ENCODE results near the gene PLAC1. TPM values are rescaled to one million over a fixed set of nuclear protein-coding genes. Genes with fewer than 3 reads are reported as not detected.

PLAC1 gene
- total and polyA plus RNA-seq, 2 experiments from 2014 or later = 0.50 to 0.83 TPM

- H3K4me1 Mint-ChIP-seq = peaks cover 27% of the 10 kb centered on the region
- H3K27me3 ChIP-seq (ENCODE audit: insufficient read depth) = no peaks in the 10 kb centered on the region
- no peaks in the 10 kb centered on the region for H3K79me2 ChIP-seq (replicated peaks; ENCODE audit: insufficient read depth)
- peaks cover 17% of the 10 kb centered on the region for H3K4me1 ChIP-seq (ENCODE audit: insufficient read depth)
- no peak for TF ChIP-seq POLR2AphosphoS5 (IDR thresholded peaks at IDR 0.05; ENCODE audit: low read depth)
- no peak for TF ChIP-seq ZNF114 (CRISPR knock-in tag; IDR thresholded peaks at IDR 0.05)
- TF ChIP-seq ETS1 (IDR thresholded peaks at IDR 0.05) = no peak
- no peak for TF ChIP-seq EZH2phosphoT487 (IDR thresholded peaks at IDR 0.05; ENCODE audit: unreplicated experiment)
- TF ChIP-seq CTCF (conservative IDR thresholded peaks at IDR 0.05; ENCODE audit: low read depth in 2 of 2) = no peak
- no peak for TF ChIP-seq STAT1 (IDR thresholded peaks at IDR 0.05; ENCODE audit: unreplicated experiment)
- no peak for TF ChIP-seq EZH2 (IDR thresholded peaks at IDR 0.05; ENCODE audit: low read depth, unreplicated experiment)
- TF ChIP-seq CREB1 (CRISPR knock-in tag; IDR thresholded peaks at IDR 0.05; ENCODE audit: low read depth) = no peak
- no peak for TF ChIP-seq ZNF462 (CRISPR knock-in tag; IDR thresholded peaks at IDR 0.05)
- no peak for TF ChIP-seq NANOG (IDR thresholded peaks at IDR 0.05; ENCODE audit: borderline replicate concordance)
- no peak for TF ChIP-seq JUNB (IDR thresholded peaks at IDR 0.05; ENCODE audit: unreplicated experiment)
- H4K20me1 ChIP-seq (replicated peaks; ENCODE audit: insufficient read depth) = no peaks in the 10 kb centered on the region
- no peaks in the 10 kb centered on the region for H3K36me3 ChIP-seq (ENCODE audit: insufficient read depth)
- H3K9me3 Mint-ChIP-seq = no peaks in the 10 kb centered on the region
- H2AFZ ChIP-seq = no peak overlapping the region
- ATAC-seq (no peak), DNase-seq (ENCODE audit: low spot score) (no peak)
- no peak overlapping the region for H3K27ac ChIP-seq (ENCODE audit: low read depth)
- H3K4me3 Mint-ChIP-seq = no peak overlapping the region
- no peak overlapping the region for H3K4me2 ChIP-seq
- no peaks in the 10 kb centered on the region for H3F3A ChIP-seq (replicated peaks; ENCODE audit: low read depth)
- H3K9me2 ChIP-seq (ENCODE audit: insufficient read depth) = no peaks in the 10 kb centered on the region
- H3K27me3 Mint-ChIP-seq (ENCODE audit: insufficient read depth, low read depth, poor library complexity) = peaks cover 3% of the 10 kb centered on the region
- no peaks in the 10 kb centered on the region for H3K36me3 Mint-ChIP-seq (ENCODE audit: low read depth)
- H3K27ac Mint-ChIP-seq = 0 out of 2 replicates have a peak overlapping the region, but pooled peaks have one; percentile 26
- H3K4me3 ChIP-seq = no peak overlapping the region
These were observed 89.8 kb downstream of the PLAC1 start for GRCh38 chrX:134568285-134569016.
